Mucosa of descending colon (tissue), 3 donors: ENCODE results near the gene GIN1. TPM values are rescaled to one million over a fixed set of nuclear protein-coding genes. Genes with fewer than 3 reads are reported as not detected.
A peak's percentile ranks its signal among the peaks of the same experiment; 100 is the strongest.

Experiments used
- ATAC-seq: fragments of 200-7000 bp; cut with Tn5 transposase; one replicate; pipeline ENCODE4 v1.9.1; 2020; ENCODE audit warnings: mild to moderate bottlenecking, moderate library complexity
- DNase-seq, 3 donors: peaks; one replicate each; pipeline ENCODE4 v3.0.0-alpha.2; 2020
- H3K36me3 ChIP-seq: fragments of 200-600 bp; one replicate; pipeline ENCODE4 v1.8.0; 2021; ENCODE audit warnings: low read depth, mild to moderate bottlenecking
- H3K4me1 ChIP-seq: fragments of 200-600 bp; one replicate; pipeline ENCODE4 v1.8.0; 2021; ENCODE audit warnings: low read depth, mild to moderate bottlenecking
- H3K4me3 ChIP-seq: fragments of 200-600 bp; one replicate; pipeline ENCODE4 v1.8.0; 2021; ENCODE audit warnings: mild to moderate bottlenecking
- H3K9me3 ChIP-seq: fragments of 200-600 bp; one replicate; pipeline ENCODE4 v1.8.0; 2021; ENCODE audit warnings: mild to moderate bottlenecking
- CTCF ChIP-seq: fragments of 200-600 bp; IDR thresholded peaks from one replicate; pipeline ENCODE4 v1.8.0; 2022; ENCODE audit warnings: antibody characterized with exemption, mild to moderate bottlenecking
- intact Hi-C, 2 donors: fragments of 100-400 bp; cut with DNase I in 1 of 2; cut with micrococcal nuclease in 1 of 2; formaldehyde crosslinking; loops; one replicate each; pipeline versions ENCODE4 v1.11.0 to v1.11.1; 2022; cut with DNase I, micrococcal nuclease
- total RNA-seq, 3 donors: library from RNA; stranded (reverse); fragmentation: NEBNext Ultra II Directional in 2 of 3; extraction: Animal tissue kit (Norgen Biotek cat#: 25700) in 2 of 3; gene quantifications; one replicate each; pipeline versions ENCODE4 v1.2.1 to v1.2.4, GENCODE V29; 2021 to 2023
- donor health status: DM: no; HTN: no; CAD: no; lungs with moderate emphysema.
- donor health status: DM: no; HTN: no; CAD: no.
- donor health status: DM: no; HTN: yes; CAD: no.

The GIN1 gene
- total RNA-seq, 3 donors from 2014 or later: 6.7 to 9.1 (median 6.9) TPM

- Histone ChIP-seq H3K36me3 (no peaks in the 10 kb centered on the region), H3K4me3 (peak overlapping the region; percentile 61), H3K4me1 (no peaks in the 10 kb centered on the region), H3K9me3 (no peaks in the 10 kb centered on the region)
- DNase-seq: no peak
- ATAC-seq: no peak
- no peak for TF ChIP-seq CTCF
- intact Hi-C loops: no loop called here
Measured at GRCh38 chr5:103119070-103119764, 721 bp downstream of the GIN1 start.

- Histone ChIP-seq H3K4me1 (no peaks in the 10 kb centered on the region), H3K36me3 (no peaks in the 10 kb centered on the region), H3K4me3 (no peak overlapping the region), H3K9me3 (no peaks in the 10 kb centered on the region)
- no peak for TF ChIP-seq CTCF
- no peak for DNase-seq
- no peak for ATAC-seq
- intact Hi-C loops: no loop called here
Measured at GRCh38 chr5:103117471-103117991, 2.4 kb downstream of the GIN1 start.

- H3K4me3 ChIP-seq: no peak overlapping the region
- intact Hi-C loops: no loop called here
- no peaks in the 10 kb centered on the region for H3K4me1 ChIP-seq
- H3K9me3 ChIP-seq: no peaks in the 10 kb centered on the region
- ATAC-seq (no peak), DNase-seq (no peak)
- H3K36me3 ChIP-seq: no peaks in the 10 kb centered on the region
- no peak for TF ChIP-seq CTCF
Measured at GRCh38 chr5:103114440-103114839, 5.5 kb downstream of the GIN1 start.

- intact Hi-C loops: no loop called here
- Histone ChIP-seq H3K36me3 (no peaks in the 10 kb centered on the region), H3K9me3 (no peaks in the 10 kb centered on the region), H3K4me3 (no peak overlapping the region), H3K4me1 (no peaks in the 10 kb centered on the region)
- DNase-seq: no peak
- TF ChIP-seq CTCF: no peak
- no peak for ATAC-seq
Measured at GRCh38 chr5:103112910-103113309, 7.0 kb downstream of the GIN1 start.

GRCh38 chr5:103111468-103111867 lies 8.5 kb downstream of the GIN1 start:
- ATAC-seq (peak; percentile 65), DNase-seq (peak in 1 of 3 donors; percentile 23)
- Histone ChIP-seq H3K4me1 (no peaks in the 10 kb centered on the region), H3K36me3 (no peaks in the 10 kb centered on the region), H3K4me3 (no peak overlapping the region), H3K9me3 (no peaks in the 10 kb centered on the region)
- intact Hi-C loops: no loop called here
- TF ChIP-seq CTCF: no peak
